IPS DF 4.7 (cell line): ENCODE results near the gene PPIC.
"Not testable (repeated sequence)": the region's sequence is repeated elsewhere in the genome, so short reads cannot be mapped to it uniquely, and the experiment has no call there.

Experiments
- DNase-seq: peaks from one replicate; pipeline ENCODE4 v3.0.0-alpha.2; 2013; ENCODE audit warnings: low spot score; ENCODE audit errors: extremely low read depth

Gene PPIC

DNA sequence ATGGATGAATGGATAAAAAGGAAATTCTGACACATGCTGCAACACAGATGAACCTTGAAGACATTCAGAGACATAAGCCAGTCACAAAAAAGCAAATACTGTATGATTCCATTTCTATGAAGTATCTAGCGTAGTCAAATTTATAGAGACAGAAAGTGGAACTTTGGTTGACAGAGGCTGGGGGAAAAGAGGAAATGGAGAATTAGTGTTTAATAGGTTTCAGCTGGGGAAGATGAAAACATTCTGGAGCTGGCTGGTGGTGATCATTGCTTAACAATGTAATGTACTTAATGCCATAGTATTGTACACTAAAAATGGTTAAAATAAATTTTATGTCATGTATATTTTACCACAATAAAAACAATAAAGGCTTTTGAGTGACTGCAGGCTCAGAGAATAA lies 24.2 kb downstream of the PPIC start:
- DNase-seq: no peak

- no peak for DNase-seq
Measured at GRCh38 chr5:123007754-123008153, 28.8 kb downstream of the PPIC start.

DNA sequence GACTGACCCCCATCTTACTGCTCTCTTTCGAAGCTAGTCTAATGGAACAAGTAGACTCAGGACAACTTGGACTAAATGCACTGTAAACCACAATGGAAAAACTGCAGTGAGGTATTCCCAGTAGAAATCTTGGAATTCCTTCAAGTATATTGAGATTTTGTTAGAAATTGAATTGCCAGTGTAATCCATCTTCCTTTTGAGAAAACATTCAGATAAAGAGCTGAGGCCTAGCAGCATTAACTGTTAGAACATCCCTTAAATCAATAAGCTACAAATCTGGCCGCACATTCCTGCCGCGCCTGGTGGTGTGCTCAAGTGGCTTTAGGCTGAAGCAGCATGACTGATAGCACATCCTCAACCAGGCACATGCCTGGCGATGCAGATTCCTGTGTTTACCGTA lies 29.3 kb downstream of the PPIC start:
- no peak for DNase-seq

GRCh38 chr5:123001808-123002207 lies 34.7 kb downstream of the PPIC start:
- no peak for DNase-seq

DNA sequence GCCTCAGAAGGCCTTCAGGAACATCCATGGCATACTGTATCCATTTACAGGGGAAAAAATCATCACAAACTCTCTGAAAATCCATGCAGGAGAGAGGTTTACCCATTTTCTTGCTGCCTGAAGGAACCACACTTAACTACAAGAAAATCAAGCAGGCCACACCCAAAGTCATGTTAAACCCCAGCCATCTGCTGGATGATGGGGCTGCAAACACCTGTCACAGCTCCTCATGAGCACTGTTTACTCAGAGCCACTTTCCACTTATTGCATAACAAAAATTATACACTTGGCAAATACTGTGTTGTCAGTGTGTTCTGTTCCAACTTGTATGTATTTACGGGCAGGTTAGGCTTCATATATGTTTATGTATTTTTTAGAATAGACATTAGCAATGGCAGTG lies 35.8 kb downstream of the PPIC start:
- no peak for DNase-seq

DNA sequence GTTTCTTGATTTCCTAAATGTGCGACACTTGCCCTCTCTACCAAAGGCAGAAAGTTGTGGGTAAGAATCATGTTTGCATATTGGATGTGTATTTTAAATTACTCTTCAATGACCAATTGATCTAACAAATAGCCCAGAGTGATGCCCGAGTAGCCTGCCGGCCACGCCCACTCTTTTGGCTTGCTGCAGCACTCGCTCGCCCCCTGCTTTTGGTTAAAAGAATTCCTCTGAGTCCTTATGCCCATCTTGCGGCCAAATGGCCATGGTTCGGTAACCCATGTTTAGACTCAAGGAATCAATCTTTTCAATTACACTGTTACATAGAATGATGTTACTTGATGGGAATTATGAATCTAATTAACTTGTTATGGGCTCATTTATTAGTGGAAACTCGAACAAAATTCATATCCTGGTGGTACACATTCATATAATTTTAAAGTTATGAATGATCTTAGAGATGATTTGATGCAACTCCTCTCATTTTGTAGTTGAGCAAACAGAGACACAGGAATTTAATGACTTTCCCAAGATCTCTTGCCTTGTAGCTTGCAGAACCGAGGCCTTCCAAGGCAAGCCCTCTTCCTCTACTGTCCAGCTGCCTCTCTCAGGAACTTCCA lies 36.5 kb downstream of the PPIC start:
- DNase-seq: peak; percentile 28

DNA sequence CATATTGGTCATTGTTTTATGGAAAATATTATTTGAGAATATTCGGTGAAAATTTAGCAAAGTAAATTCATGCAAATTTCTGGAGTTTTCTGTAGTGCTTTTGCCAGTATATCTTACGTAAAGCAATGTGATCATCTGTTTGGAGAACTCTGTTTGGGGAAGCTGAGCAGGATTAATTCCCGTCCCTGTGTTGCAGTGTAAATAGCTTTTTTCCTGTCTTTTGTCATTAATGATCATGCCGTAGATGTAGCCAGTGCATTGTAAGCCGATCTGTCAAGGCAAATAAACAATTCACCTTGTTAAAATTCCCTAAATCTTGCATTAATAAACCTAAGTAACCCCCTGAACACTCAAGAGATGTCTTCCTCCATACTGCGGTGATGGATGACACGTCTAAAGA lies 39.2 kb downstream of the PPIC start:
- DNase-seq: peak; percentile 14

DNA sequence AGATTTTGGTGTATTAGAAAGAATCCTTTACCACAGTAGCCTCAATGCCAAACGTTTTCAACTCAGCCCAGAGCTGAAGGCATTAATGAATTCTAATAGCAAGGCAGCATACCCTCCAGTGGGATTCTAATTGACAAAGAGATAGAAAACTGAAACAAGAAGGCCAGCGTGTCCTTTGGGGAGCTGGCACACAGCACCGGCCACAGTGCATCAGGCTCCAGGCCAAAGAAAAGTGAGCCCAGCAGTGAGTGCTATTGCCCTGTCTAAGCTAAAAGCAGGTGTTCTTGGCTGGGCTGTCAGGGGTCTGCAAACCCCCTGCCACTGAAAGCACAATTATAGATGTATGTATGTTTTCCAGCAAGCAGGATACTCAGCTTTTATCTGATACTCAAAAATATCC lies 40.4 kb downstream of the PPIC start:
- DNase-seq: no peak

DNA sequence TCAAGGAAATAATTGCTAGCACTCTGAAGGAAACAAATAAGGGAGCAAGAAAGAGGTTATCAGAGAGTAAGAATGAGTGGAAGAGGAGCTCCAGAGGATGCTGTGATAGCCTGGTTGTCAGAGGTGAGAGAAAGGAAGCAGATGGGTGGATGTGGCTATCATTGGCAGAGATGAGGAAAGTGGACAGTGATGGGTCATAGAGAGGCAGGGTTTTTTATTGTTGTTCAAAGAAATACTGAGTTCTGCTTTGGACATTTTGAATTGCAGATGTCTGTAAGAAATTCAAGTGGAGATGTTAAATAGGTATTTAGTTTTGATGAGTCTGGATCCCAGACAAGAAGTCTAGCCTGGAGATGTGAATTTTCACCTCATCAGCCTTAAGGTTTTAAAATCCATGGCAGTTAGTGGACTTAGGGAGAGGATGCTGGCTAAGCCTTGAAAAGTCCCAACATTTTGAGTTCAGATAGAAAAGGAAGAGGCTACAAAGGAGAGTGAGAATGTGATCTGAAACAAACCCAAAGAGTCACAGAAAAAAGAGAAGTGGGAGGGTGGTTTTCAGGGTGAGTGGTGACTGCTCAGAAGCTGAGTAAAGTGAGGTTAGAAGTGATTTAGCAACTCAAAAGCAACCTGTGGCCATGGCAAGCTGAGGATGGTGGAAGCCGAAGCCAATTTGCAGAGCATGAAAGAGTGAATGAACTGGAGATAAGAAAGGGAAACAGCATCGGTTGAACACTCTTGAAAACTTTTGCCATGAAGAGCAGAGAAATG lies 50.4 kb downstream of the PPIC start:
- DNase-seq: no peak

DNA sequence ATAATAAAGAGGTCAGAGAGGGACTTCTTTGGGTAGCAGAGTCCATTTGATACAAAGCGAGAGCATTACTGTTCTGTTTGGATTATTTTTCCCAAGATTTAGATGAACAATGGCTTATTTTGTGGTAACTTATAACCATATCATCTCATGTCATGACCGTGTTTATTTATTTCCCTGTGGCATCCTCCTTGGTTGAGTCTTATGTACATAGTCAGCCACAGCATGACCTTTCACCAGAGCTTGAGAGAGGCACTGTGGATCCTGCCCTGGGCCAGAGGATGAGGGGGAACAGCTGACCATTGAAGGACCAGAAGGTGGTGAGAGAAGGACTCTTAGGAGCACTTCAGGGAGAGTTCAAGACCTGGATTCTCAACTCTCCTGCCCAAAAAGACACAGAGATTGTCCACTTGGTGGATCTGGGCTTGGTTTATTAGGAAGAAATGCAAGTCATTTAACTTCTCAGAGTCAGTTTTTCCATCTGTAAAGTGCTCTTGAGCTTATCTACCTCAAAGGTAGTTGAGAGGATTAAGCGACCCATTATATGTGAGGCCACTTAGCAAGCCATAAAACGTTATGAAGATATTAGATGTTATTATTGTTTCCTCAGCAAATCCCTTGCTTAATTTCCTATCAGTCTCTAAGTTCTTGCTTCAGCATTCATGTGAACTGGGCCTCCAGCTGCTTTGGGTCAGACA lies 51.4 kb downstream of the PPIC start:
- DNase-seq: no peak

- DNase-seq: no peak
Measured at GRCh38 chr5:122984425-122984824, 52.1 kb downstream of the PPIC start.

DNA sequence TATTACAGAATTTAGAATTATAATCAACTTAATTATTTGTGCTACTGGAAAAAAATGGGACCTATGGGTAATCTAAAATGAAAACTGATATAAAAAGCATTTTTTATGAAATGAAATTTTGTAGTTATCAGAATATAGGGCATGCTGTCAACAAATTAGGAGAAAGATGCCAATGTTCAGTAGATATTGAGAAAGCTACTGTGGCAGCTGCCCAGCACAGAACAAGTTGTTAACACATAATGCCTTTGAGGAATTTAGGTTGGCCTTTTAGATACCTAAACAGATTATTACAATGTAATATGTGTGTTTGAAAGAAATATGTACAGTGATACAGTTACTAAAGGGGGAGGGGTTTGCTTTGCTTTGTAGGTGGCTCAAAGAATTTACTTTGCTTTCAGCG lies 54.1 kb downstream of the PPIC start:
- DNase-seq: no peak

DNA sequence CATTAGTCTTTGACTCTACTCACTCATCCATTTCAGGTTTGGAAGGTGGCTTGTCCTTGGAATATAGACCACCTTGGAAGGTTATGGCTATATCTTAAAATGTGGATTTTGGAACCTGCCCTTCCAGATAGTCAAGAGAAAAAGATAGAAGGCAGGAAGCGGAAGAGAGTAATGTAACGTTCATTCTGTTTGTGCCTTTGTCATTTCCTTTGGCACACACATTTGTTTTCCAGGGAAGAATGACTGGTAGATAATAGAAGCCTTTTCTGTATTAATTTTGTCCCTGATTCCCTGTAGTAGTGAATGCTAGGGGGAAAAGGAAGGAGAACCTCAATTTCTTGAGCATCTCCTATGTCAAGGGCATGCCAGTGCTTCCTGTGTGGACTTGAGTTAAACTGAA lies 54.7 kb downstream of the PPIC start:
- DNase-seq: no peak

- DNase-seq: no peak
Measured at GRCh38 chr5:122978644-122979297, 57.8 kb downstream of the PPIC start.

DNA sequence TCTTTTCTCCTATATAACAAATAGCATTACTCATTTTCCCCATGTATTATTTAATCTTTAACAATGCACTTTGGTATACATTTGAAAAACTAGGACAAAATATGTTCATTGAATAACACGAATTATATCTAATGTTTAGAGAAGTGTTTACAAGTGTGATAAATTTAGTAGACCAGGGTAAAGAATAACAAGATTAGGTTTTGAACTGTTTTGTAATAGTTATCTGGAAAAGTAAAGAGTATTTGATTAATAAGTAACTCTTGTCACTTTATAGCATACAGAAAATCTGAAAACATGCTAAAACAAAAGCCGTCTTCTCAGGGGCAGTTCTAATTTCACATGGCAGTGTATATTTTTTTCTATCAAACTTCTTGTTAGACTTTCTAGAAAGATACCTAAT lies 58.5 kb downstream of the PPIC start:
- DNase-seq: no peak

DNA sequence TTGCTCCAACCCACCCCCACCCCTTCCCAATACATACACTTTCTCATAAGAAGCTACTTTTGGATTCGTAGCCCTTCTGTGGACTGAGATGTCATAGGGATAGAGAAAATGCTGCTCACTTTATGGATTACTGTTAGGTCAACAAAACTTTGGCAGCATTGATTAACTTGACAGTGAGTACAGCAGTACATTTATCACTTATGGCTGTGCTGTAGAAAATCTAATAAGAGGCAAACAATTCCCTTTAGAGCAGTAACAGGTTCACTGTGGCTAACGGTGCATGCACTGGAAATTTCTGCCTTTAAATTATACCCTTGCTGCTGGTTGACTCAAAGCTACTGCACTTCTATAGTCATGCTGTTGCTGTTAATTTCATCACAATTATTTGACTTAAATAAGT lies 59.2 kb downstream of the PPIC start:
- no peak for DNase-seq

DNA sequence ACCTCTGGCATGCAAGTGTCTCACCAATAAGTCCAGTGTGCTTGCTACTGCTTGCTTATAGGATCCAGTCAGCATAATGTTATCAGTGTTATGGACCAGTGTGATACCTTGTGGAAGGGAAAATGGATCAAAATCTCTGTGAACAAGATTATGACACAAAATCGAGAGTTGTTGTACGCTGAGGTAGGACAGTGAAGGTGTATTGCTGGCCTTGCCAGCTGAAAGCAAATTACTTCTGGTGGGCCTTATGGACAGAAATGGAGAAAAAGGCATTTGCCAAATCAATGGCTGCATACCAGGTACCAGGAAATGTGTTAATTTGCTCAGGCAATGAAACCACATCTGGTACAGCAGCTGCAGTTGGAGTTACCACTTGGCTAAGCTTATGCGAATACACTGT lies 62.3 kb downstream of the PPIC start:
- DNase-seq: not testable (repeated sequence)

GRCh38 chr5:122973759-122974158 lies 62.8 kb downstream of the PPIC start:
- DNase-seq: not testable (repeated sequence)
